ENCODE results near the gene CCNH.

DNA sequence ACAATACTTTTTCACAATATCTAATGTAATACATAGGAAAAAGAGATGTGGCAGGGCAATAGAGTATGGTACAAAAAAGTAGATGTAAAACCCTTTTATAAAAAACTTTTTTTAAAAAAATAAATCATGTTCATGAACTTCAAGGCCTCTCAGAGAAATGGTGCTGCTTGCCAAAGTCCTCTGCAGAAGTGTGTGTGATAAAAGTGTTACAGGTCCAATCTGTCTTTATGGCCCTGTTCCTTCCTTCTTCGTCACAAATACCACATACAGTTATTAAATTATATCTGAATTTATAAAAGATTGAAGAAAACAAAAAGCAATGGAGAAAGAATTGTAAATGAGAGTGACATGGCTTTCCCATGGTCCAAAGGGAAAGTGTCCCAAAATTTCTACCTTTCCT, 21.7 kb upstream of the CCNH start:
- TF ChIP-seq, protein P1, sequence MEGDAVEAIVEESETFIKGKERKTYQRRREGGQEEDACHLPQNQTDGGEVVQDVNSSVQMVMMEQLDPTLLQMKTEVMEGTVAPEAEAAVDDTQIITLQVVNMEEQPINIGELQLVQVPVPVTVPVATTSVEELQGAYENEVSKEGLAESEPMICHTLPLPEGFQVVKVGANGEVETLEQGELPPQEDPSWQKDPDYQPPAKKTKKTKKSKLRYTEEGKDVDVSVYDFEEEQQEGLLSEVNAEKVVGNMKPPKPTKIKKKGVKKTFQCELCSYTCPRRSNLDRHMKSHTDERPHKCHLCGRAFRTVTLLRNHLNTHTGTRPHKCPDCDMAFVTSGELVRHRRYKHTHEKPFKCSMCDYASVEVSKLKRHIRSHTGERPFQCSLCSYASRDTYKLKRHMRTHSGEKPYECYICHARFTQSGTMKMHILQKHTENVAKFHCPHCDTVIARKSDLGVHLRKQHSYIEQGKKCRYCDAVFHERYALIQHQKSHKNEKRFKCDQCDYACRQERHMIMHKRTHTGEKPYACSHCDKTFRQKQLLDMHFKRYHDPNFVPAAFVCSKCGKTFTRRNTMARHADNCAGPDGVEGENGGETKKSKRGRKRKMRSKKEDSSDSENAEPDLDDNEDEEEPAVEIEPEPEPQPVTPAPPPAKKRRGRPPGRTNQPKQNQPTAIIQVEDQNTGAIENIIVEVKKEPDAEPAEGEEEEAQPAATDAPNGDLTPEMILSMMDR (IDR thresholded peaks at IDR 0.05), result no peak
- no peak for TF ChIP-seq POLR2A (IDR thresholded peaks at IDR 0.05)
